K562 (cell line): ENCODE measurements around the gene MYO1B. TPM values are rescaled to one million over a fixed set of nuclear protein-coding genes. Genes with fewer than 3 reads are reported as not detected.

Source experiments
- ATAC-seq: fragments of 200-7000 bp; cut with Tn5 transposase; 3 replicates; pipeline ENCODE4 v1.9.1; 2020; ENCODE audit warnings: moderate library complexity
- BruUV-seq: library from RNA; stranded (reverse); fragments of 400-500 nt; replicated peaks from 2 replicates; lab custom pipeline; 2021; lab: Mats Ljungman, UMichigan
- CTCF ChIA-PET: fragments of 300-600 bp; formaldehyde crosslinking; extraction: SDS; loops from one replicate; lab custom pipeline; 2021; ENCODE audit warnings: low intra/inter-chr PET ratio; lab: Yijun Ruan, JAX
- POLR2A ChIA-PET: fragments of 300-600, 350-650 bp; sonication (Branson Sonifier 250); formaldehyde crosslinking; extraction: SDS; loops from one replicate; lab custom pipeline; 2021; ENCODE audit warnings: antibody characterized with exemption, inconsistent platforms; lab: Yijun Ruan, JAX
- DNase-seq, 4 experiments: peaks; one replicate each; pipeline versions ENCODE4 v3.0.0 to v3.0.0-alpha.2; 2011 to 2018; ENCODE audit warnings: low spot score in 3 of 4, mixed read lengths in 3 of 4; ENCODE audit errors: extremely low read depth in 1 of 4
- FAIRE-seq: peaks from 2 replicates; lab custom pipeline; 2011; peaks lifted over from hg19 to GRCh38; lab: Jason Lieb, UNC
- H2AFZ ChIP-seq: 2 replicates; pipeline ENCODE4 v1.6.0; 2011; ENCODE audit warnings: low read depth, low read length, control low read depth, inconsistent platforms
- H3K27ac ChIP-seq: fragments of 200-600 bp; 3 replicates; pipeline ENCODE4 v1.8.0; 2011; ENCODE audit warnings: low read depth, mild to moderate bottlenecking, control low read depth, inconsistent platforms, low read length, moderate library complexity, mixed read lengths; ENCODE audit errors: extremely low read depth
- H3K27me3 ChIP-seq, 2 experiments: fragments of 300-600 bp in 1 of 2; 2 replicates in 1 of 2; 3 replicates in 1 of 2; pipeline versions ENCODE4 v1.6.0 to v1.8.0; 2011; ENCODE audit warnings: inconsistent platforms in 2 of 2, low read length in 2 of 2, mild to moderate bottlenecking in 1 of 2, mixed read lengths in 1 of 2, moderate library complexity in 1 of 2; ENCODE audit not compliant: control insufficient read depth in 2 of 2, insufficient read depth in 2 of 2
- H3K36me3 ChIP-seq: fragments of 300-600 bp; 3 replicates; pipeline ENCODE4 v1.8.0; 2011; ENCODE audit warnings: mild to moderate bottlenecking, low read length, inconsistent platforms; ENCODE audit not compliant: control insufficient read depth, insufficient read depth
- H3K4me1 ChIP-seq, 2 experiments: fragments of 200-600 bp in 1 of 2; replicated peaks in 1 of 2; 2 replicates in 1 of 2; 3 replicates in 1 of 2; pipeline versions ENCODE4 v1.5.1 to v1.8.0; 2011; ENCODE audit warnings: inconsistent platforms in 2 of 2, low read length in 2 of 2, mild to moderate bottlenecking in 1 of 2, mixed read lengths in 1 of 2, moderate library complexity in 1 of 2; ENCODE audit not compliant: control insufficient read depth in 2 of 2, insufficient read depth in 2 of 2
- H3K4me2 ChIP-seq: 2 replicates; pipeline ENCODE4 v1.6.1; 2011; ENCODE audit warnings: low read length, control low read depth, inconsistent platforms, mixed read lengths; ENCODE audit not compliant: insufficient read depth
- H3K4me3 ChIP-seq: fragments of 200-600 bp; sonication (generic), shearing (Covaris generic); 2 replicates; pipeline ENCODE4 v1.5.1; 2016; ENCODE audit warnings: control low read depth, inconsistent platforms
- H3K79me2 ChIP-seq: fragments of 200-600 bp; 3 replicates; pipeline ENCODE4 v1.8.0; 2011; ENCODE audit warnings: low read length, inconsistent platforms; ENCODE audit not compliant: control insufficient read depth, insufficient read depth
- H3K9ac ChIP-seq, 2 experiments: 2 replicates each; pipeline versions ENCODE4 v1.6.0 to v1.6.1; 2011; ENCODE audit warnings: low read depth in 2 of 2, low read length in 2 of 2, control low read depth in 1 of 2, inconsistent platforms in 1 of 2, mild to moderate bottlenecking in 1 of 2, mixed read lengths in 1 of 2; ENCODE audit not compliant: insufficient read depth in 1 of 2
- H3K9me1 ChIP-seq: one replicate; pipeline ENCODE4 v1.6.0; 2011; ENCODE audit warnings: inconsistent platforms, mild to moderate bottlenecking, low read length, moderate library complexity; ENCODE audit not compliant: control insufficient read depth, insufficient read depth
- H3K9me3 ChIP-seq: replicated peaks from 2 replicates; pipeline ENCODE4 v1.5.1; 2011; ENCODE audit warnings: low read depth, low read length, inconsistent platforms; ENCODE audit not compliant: control insufficient read depth, insufficient read depth
- H4K20me1 ChIP-seq: replicated peaks from 2 replicates; pipeline ENCODE4 v1.6.1; 2011; ENCODE audit warnings: low read length, inconsistent platforms, mixed read lengths; ENCODE audit not compliant: control insufficient read depth, insufficient read depth
- HNRNPL ChIP-seq: fragments of 200-400 bp; formaldehyde crosslinking; IDR thresholded peaks from 2 replicates; pipeline ENCODE4 v1.6.1; 2017; ENCODE audit warnings: low read depth, mild to moderate bottlenecking, low read length
- NR4A1 ChIP-seq, 2 experiments: fragments of 250-450 bp in 1 of 2; fragments of 450-650 bp in 1 of 2; sonication (Bioruptor Pico) in 1 of 2; IDR thresholded peaks; 2 replicates each; pipeline versions ENCODE4 v1.4.0 to v1.6.1; 2016 to 2020; ENCODE audit warnings: mild to moderate bottlenecking in 2 of 2, missing compliant biosample characterization in 1 of 2, missing genetic modification characterization in 1 of 2, moderate library complexity in 1 of 2
- RERE ChIP-seq: sonication (generic); formaldehyde crosslinking; IDR thresholded peaks from 2 replicates; pipeline ENCODE4 v1.8.0; 2023; ENCODE audit warnings: missing genetic modification reagents, mild to moderate bottlenecking, borderline replicate concordance
- SMC3 ChIP-seq: conservative IDR thresholded peaks from 2 replicates; pipeline ENCODE4 v1.6.1; 2011; ENCODE audit warnings: low read depth, low read length, improper control_type of control experiment; ENCODE audit not compliant: insufficient read depth
- USF1 ChIP-seq: sonication (generic); formaldehyde crosslinking; IDR thresholded peaks from 2 replicates; pipeline ENCODE4 v1.9.0; 2022; ENCODE audit warnings: mild to moderate bottlenecking, missing genetic modification reagents
- ZKSCAN8 ChIP-seq: fragments of 200-800 bp; sonication (Bioruptor generic); IDR thresholded peaks from 2 replicates; pipeline ENCODE4 v1.6.1; 2016; ENCODE audit warnings: missing genetic modification characterization, missing compliant biosample characterization
- ZNF134 ChIP-seq: fragments of 250-450 bp; sonication (Bioruptor Pico); conservative IDR thresholded peaks from 2 replicates; pipeline ENCODE4 v1.4.0; 2020
- ZNF197 ChIP-seq: fragments of 200-800 bp; sonication (Bioruptor generic); IDR thresholded peaks from 2 replicates; pipeline ENCODE4 v1.6.1; 2016; ENCODE audit warnings: low read depth, missing genetic modification characterization, missing compliant biosample characterization
- ZNF24 ChIP-seq: fragments of 450-650 bp; IDR thresholded peaks from 2 replicates; pipeline ENCODE4 v1.6.1; 2016
- ZNF695 ChIP-seq: fragments of 450-650 bp; formaldehyde crosslinking; IDR thresholded peaks from 2 replicates; pipeline ENCODE4 v1.4.0; 2020; ENCODE audit warnings: mild to moderate bottlenecking, moderate library complexity
- WGBS: fragments of 100-300 bp; shearing (Covaris generic); methylation state at CpG from one replicate; pipeline ENCODE4 v1.1.6; 2016; ENCODE audit warnings: low coverage, mixed read lengths; ENCODE audit not compliant: insufficient coverage; ENCODE audit errors: missing lambda C conversion rate; 5-methylcytosine and 5-hydroxymethylcytosine counted together
- in situ Hi-C: fragments of 300-500 bp; cut with MboI; formaldehyde crosslinking; loops from 4 replicates; pipeline ENCODE4 v1.15.0; 2018; ENCODE audit warnings: inconsistent platforms, mixed read lengths
- intact Hi-C: fragments of 100-400 bp; cut with micrococcal nuclease; formaldehyde crosslinking; loops from 2 replicates; pipeline ENCODE4 v1.14.2; 2022
- polyA plus RNA-seq, 8 experiments: library from polyadenylated mRNA; depleted of rRNA in 4 of 8; stranded (reverse) in 5 of 8; unstranded in 3 of 8; fragments of >200 nt; fragmentation: Nextera tagmentation in 2 of 8; fragmentation: Illumina TruSeq in 1 of 8; extraction: Ambion mirVana in 2 of 8; extraction: Trizol in 1 of 8; gene quantifications; 2 replicates each; pipeline versions ENCODE4 v1.2.1 to v1.2.3, GENCODE V29; 2011 to 2014; ENCODE audit warnings: inconsistent platforms in 1 of 8, missing spikeins in 1 of 8
- total RNA-seq, 7 experiments: library from RNA; depleted of rRNA in 6 of 7; stranded (reverse); fragments of >200 nt in 6 of 7; fragmentation: Illumina TruSeq in 2 of 7; extraction: Trizol in 2 of 7; gene quantifications; 2 replicates each; pipeline versions ENCODE4 v1.2.1 to v1.2.3, GENCODE V29; 2011 to 2021; ENCODE audit warnings: low replicate concordance in 1 of 7

Gene MYO1B
- total and polyA plus RNA-seq, 9 of the 15 experiments (the other 6 are each of a cell fraction or from before 2014, with no cell fraction given) = 0.04 to 0.33 (median 0.20) TPM; not detected in 5

- no peak for DNase-seq
- in situ Hi-C loops = no loop called here
- H3K9me1 ChIP-seq = no peaks in the 10 kb centered on the region
- H3K9me3 ChIP-seq = no peaks in the 10 kb centered on the region
- BruUV-seq = no TSS peak
- FAIRE-seq = no peak
- ChIA-PET POLR2A (no interaction called here), CTCF (no interaction called here)
- no peak overlapping the region for H3K9ac ChIP-seq
- ATAC-seq = no peak
- 0% methylated on average over 1 of the region's 1 CpG for WGBS
- no peaks in the 10 kb centered on the region; a peak in 1 of 5 replicates for H3K27me3 ChIP-seq
- no peak overlapping the region for H3K4me3 ChIP-seq
- no peaks in the 10 kb centered on the region for H3K4me1 ChIP-seq
- no peaks in the 10 kb centered on the region for H4K20me1 ChIP-seq
- no peaks in the 10 kb centered on the region for H3K36me3 ChIP-seq
- no peak overlapping the region for H3K4me2 ChIP-seq
- H3K27ac ChIP-seq = no peak overlapping the region
- intact Hi-C loops = no loop called here
- H2AFZ ChIP-seq = no peak overlapping the region
- H3K79me2 ChIP-seq = no peaks in the 10 kb centered on the region
- TF ChIP-seq ZNF134 (CRISPR knock-in tag) = no peak
- TF ChIP-seq SMC3 = no peak
- TF ChIP-seq ZNF695 (CRISPR knock-in tag) = no peak
- TF ChIP-seq USF1 = no peak
- TF ChIP-seq ZNF24 = no peak
- TF ChIP-seq HNRNPL = no peak
- TF ChIP-seq NR4A1 (CRISPR knock-in tag; IDR thresholded peaks at IDR 0.05) = no peak
- TF ChIP-seq NR4A1 (tag; IDR thresholded peaks at IDR 0.05) = no peak
- TF ChIP-seq ZKSCAN8 (CRISPR knock-in tag) = no peak
- TF ChIP-seq RERE = no peak
- no peak for TF ChIP-seq ZNF197 (CRISPR knock-in tag)
Observed at GRCh38 chr2:191474464-191474863, 229.3 kb downstream of the MYO1B start.
